CD4-positive, alpha-beta memory T cell (primary cell): ENCODE results near the gene CFAP77. TPM values are rescaled to one million over a fixed set of nuclear protein-coding genes. Genes with fewer than 3 reads are reported as not detected.
A peak's percentile ranks its signal among the peaks of the same experiment; 100 is the strongest.
"Not testable (repeated sequence)": the region's sequence is repeated elsewhere in the genome, so short reads cannot be mapped to it uniquely, and the experiment has no call there.

Source experiments
- CTCF ChIA-PET: fragments of 350-600 bp; sonication (Branson Sonifier 250); formaldehyde crosslinking; loops from one replicate; lab custom pipeline; 2021; ENCODE audit warnings: inconsistent platforms; ENCODE audit not compliant: partially characterized antibody; lab: Charles Lee
- POLR2A ChIA-PET: fragments of 350-600 bp; sonication (Branson Sonifier 250); formaldehyde crosslinking; loops from one replicate; lab custom pipeline; 2021; ENCODE audit not compliant: partially characterized antibody; lab: Charles Lee
- DNase-seq, 5 donors: peaks; one replicate each; pipeline versions ENCODE4 v3.0.0 to v3.0.0-alpha.2; 2020 to 2022; ENCODE audit warnings: mixed read lengths in 1 of 5
- H3K27ac ChIP-seq: one replicate; pipeline ENCODE4 v1.7.0; 2013; ENCODE audit warnings: low read depth, low read length
- H3K27me3 ChIP-seq: 2 replicates; pipeline ENCODE4 v1.7.0; 2013; ENCODE audit warnings: mild to moderate bottlenecking, low read length, moderate library complexity; ENCODE audit not compliant: insufficient read depth
- H3K36me3 ChIP-seq: 2 replicates; pipeline ENCODE4 v1.7.0; 2013; ENCODE audit warnings: mild to moderate bottlenecking, low read length, moderate library complexity; ENCODE audit not compliant: insufficient read depth
- H3K4me1 ChIP-seq: 2 replicates; pipeline ENCODE4 v1.7.0; 2013; ENCODE audit warnings: mild to moderate bottlenecking, low read length, moderate library complexity; ENCODE audit not compliant: insufficient read depth
- H3K4me3 ChIP-seq, 2 donors: one replicate each; pipeline ENCODE4 v1.7.0; 2013; ENCODE audit warnings: low read length in 2 of 2, mild to moderate bottlenecking in 1 of 2
- H3K9me3 ChIP-seq, 2 donors: one replicate each; pipeline ENCODE4 v1.7.0; 2013; ENCODE audit warnings: low read length in 2 of 2, control low read depth in 1 of 2; ENCODE audit not compliant: control insufficient read depth in 1 of 2
- H3K27ac Mint-ChIP-seq, 7 donors: one replicate each; pipeline ENCODE4 v1.8.0; 2020 to 2021; ENCODE audit warnings: mixed read lengths in 7 of 7, mild to moderate bottlenecking in 6 of 7, inconsistent platforms in 3 of 7, moderate library complexity in 3 of 7
- H3K27me3 Mint-ChIP-seq, 2 donors: one replicate each; pipeline ENCODE4 v1.8.0; 2020 to 2021; ENCODE audit warnings: mixed read lengths in 2 of 2
- H3K36me3 Mint-ChIP-seq, 2 donors: one replicate each; pipeline ENCODE4 v1.8.0; 2020 to 2021; ENCODE audit warnings: mixed read lengths in 2 of 2, inconsistent platforms in 1 of 2, mild to moderate bottlenecking in 1 of 2
- H3K4me1 Mint-ChIP-seq, 4 donors: one replicate each; pipeline ENCODE4 v1.8.0; 2020 to 2021; ENCODE audit warnings: mixed read lengths in 4 of 4, mild to moderate bottlenecking in 1 of 4
- H3K4me3 Mint-ChIP-seq, 8 donors: one replicate each; pipeline ENCODE4 v1.8.0; 2020 to 2021; ENCODE audit warnings: mixed read lengths in 8 of 8, mild to moderate bottlenecking in 7 of 8, moderate library complexity in 6 of 8, inconsistent platforms in 3 of 8
- H3K9me3 Mint-ChIP-seq, 8 donors: one replicate each; pipeline ENCODE4 v1.8.0; 2020 to 2021; ENCODE audit warnings: mixed read lengths in 8 of 8, mild to moderate bottlenecking in 5 of 8, inconsistent platforms in 3 of 8, moderate library complexity in 1 of 8
- intact Hi-C: fragments of 100-400 bp; cut with micrococcal nuclease; formaldehyde crosslinking; loops from one replicate; pipeline ENCODE4 v1.15.1; 2023
- polyA plus RNA-seq, 2 donors: library from polyadenylated mRNA; unstranded; fragments of 300-500 nt; fragmentation: Illumina TruSeq; gene quantifications; one replicate each; pipeline ENCODE4 v1.2.3, GENCODE V29; 2021
- total RNA-seq, 2 experiments: library from RNA; stranded (reverse); gene quantifications; one replicate each; pipeline ENCODE4 v1.2.3, GENCODE V29; 2021

The CFAP77 gene
- total and polyA plus RNA-seq, 4 experiments from 2014 or later, result not detected

DNA sequence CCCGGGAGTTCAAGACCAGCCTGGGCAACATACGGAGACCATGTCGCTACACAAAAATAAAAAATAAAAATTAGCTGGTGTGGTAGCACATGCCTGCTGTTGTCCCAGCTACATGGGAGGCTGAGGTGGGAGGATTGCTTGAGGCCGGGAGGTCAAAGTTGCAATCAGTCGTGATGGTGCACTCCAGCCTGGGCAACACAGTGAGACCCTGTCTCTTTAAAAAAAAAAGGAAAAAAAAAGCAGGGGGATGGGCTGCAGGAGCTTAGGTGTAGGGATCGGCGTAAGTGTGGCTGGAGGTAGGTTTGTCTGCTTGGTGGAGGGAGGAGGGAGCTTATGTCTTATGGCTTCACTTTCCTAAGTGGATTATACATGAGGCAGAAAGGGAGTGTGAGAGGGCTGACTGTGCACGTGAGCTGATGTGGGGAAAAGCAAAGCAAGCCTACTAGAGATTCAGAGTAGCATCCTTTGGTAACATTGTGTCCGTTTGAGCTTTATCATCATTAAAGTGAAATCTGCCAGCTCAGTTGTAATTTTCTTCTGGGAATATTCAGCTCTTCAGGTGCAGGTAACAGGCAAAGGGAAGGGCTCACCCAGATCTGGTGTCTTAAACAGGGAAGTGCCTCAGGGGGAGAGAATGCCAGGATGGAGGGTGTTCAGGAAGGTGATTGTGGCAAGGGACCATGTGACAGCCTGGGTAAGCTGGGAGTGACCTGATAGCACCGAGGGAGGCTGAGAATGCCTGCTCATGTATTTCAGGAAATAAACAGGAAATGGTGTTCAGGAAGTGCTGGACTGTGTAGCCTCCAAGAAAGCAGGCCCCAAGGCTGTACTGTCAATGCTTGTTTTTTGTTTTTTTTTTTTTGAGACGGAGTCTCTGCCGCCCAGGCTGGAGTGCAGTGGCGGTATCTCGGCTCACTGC is 37.6 kb upstream of the CFAP77 start:
- no peaks in the 10 kb centered on the region for H3K9me3 Mint-ChIP-seq
- Histone ChIP-seq H3K36me3 (peaks cover 25% of the 10 kb centered on the region), H3K4me3 (no peak overlapping the region), H3K27me3 (no peaks in the 10 kb centered on the region), H3K27ac (no peak overlapping the region), H3K9me3 (no peaks in the 10 kb centered on the region), H3K4me1 (peaks cover 12% of the 10 kb centered on the region)
- ChIA-PET CTCF (interaction anchor here (0.7 kb wide), 1 partner anchor 133 kb away, joined by 3 read pairs; no protein-coding TSS in a partner anchor), POLR2A (interaction anchor here (0.6 to 1.9 kb wide), 4 partner anchors 17 to 25 kb away, joined by 3 to 7 read pairs (median 4); partner anchors contain the start of gene SETX)
- peaks cover 17% of the 10 kb centered on the region in 2 donors for H3K36me3 Mint-ChIP-seq
- peaks cover 11 to 15% (median 12%) of the 10 kb centered on the region in 4 donors for H3K4me1 Mint-ChIP-seq
- no peak for DNase-seq
- no peaks in the 10 kb centered on the region for H3K27me3 Mint-ChIP-seq
- H3K27ac Mint-ChIP-seq, result peak overlapping the region; percentile 1 to 91 (median 69)
- H3K4me3 Mint-ChIP-seq, result peak overlapping the region in 5 of 8 donors; percentile 47 to 73 (median 57)
- intact Hi-C loops, result no loop called here

DNA sequence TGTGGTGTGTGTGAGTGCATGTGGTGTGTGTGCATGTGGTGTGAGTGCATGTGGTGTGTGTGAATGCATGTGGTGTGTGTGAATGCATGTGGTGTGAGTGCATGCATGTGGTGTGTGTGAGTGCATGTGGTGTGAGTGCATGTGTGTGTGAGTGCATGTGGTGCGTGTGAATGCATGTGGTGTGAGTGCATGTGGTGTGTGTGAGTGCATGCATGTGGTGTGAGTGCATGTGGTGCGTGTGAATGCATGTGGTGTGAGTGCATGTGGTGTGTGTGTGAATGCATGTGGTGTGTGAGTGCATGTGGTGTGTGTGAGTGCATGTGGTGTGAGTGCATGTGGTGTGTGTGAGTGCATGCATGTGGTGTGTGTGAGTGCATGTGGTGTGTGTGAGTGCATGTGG is 32.2 kb upstream of the CFAP77 start:
- not testable (repeated sequence) for H3K4me1 ChIP-seq

GRCh38 chr9:132378416-132378815 is 31.6 kb upstream of the CFAP77 start:
- H3K4me1 ChIP-seq, POLR2A ChIA-PET, DNase-seq, CTCF ChIA-PET, H3K27ac Mint-ChIP-seq, H3K27me3 Mint-ChIP-seq, intact Hi-C loops, H3K4me3 Mint-ChIP-seq, H3K27ac ChIP-seq, H3K9me3 Mint-ChIP-seq, H3K27me3 ChIP-seq, H3K4me3 ChIP-seq, H3K9me3 ChIP-seq: not testable (repeated sequence)
- peaks cover 51% of the 10 kb centered on the region for H3K36me3 ChIP-seq
- Mint-ChIP-seq H3K36me3 (peaks cover 19 to 31% of the 10 kb centered on the region in 2 donors), H3K4me1 (peaks cover 3 to 11% (median 10%) of the 10 kb centered on the region in 4 donors)

More for the DNA sequence above, 32.2 kb upstream of the CFAP77 start:
- H3K4me3 Mint-ChIP-seq, H3K27me3 Mint-ChIP-seq, CTCF ChIA-PET, H3K27me3 ChIP-seq, H3K4me3 ChIP-seq, POLR2A ChIA-PET, intact Hi-C loops, H3K27ac Mint-ChIP-seq, H3K9me3 ChIP-seq, H3K9me3 Mint-ChIP-seq, H3K27ac ChIP-seq, DNase-seq: not testable (repeated sequence)
- peaks cover 5 to 13% (median 9%) of the 10 kb centered on the region in 4 donors for H3K4me1 Mint-ChIP-seq
- peaks cover 51% of the 10 kb centered on the region for H3K36me3 ChIP-seq
- H3K36me3 Mint-ChIP-seq, result peaks cover 19 to 26% of the 10 kb centered on the region in 2 donors

DNA sequence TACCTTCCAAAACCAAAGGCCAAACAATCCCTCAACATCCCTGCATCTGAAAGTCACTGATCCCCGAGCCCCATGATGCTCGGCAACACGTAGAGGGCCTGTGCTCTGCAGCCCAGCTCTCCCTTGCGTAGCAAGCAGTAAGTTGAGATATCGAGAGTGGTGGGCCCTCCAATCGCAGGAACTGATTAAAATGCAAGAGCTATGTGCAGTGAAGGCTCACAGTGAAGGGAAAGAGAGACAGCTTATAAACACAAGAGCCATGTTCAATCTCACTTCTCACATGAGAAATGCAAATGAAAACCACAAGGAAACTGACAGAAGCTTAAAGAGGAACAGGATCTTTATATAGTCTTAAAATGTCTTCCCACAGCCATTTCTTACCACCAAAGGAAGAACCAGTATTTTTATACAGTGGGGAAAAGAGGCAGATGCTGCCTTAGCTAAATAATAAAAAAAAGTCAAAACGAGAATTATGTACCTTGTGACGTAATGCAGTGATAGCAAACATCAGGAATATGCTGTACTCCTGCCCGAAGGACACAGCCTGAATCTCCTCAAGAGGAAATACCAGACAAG is 28.0 kb upstream of the CFAP77 start:
- no peak for DNase-seq
- Mint-ChIP-seq H3K9me3 (no peaks in the 10 kb centered on the region), H3K36me3 (peaks cover 24 to 51% of the 10 kb centered on the region in 2 donors), H3K4me3 (peak overlapping the region in 1 of 8 donors; percentile 20), H3K27me3 (no peaks in the 10 kb centered on the region), H3K4me1 (peaks cover 11 to 15% (median 12%) of the 10 kb centered on the region in 4 donors), H3K27ac (peak overlapping the region in 5 of 7 donors; percentile 29 to 80 (median 57))
- no peak overlapping the region for H3K27ac ChIP-seq
- peaks cover 51% of the 10 kb centered on the region for H3K36me3 ChIP-seq
- CTCF ChIA-PET, result no interaction called here
- H3K27me3 ChIP-seq, result no peaks in the 10 kb centered on the region
- H3K4me1 ChIP-seq, result no peaks in the 10 kb centered on the region
- H3K4me3 ChIP-seq, result no peak overlapping the region
- intact Hi-C loops, result no loop called here
- H3K9me3 ChIP-seq, result no peaks in the 10 kb centered on the region
- POLR2A ChIA-PET, result no interaction called here

DNA sequence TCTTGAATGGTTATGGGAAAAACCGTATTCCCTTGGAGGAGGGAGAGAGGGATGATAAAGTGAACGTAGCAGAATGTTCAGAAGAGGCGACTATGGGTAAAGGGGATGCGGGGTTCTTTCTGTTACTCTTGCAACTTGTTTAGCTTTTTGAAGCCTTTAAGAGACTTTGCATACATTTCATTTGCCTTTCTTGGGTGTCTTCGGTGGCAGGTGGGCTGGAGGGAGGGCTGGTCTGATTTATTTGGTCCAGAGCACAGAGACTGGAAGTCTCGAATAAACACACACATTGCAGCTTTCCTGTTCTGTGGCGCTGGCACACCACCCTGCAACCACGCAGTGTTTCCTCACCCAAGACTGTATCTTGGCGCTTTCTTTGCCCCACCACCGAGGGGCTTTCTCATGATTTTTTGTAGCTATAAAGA is 26.5 kb upstream of the CFAP77 start:
- ChIA-PET POLR2A (interaction anchor here (0.6 to 1.2 kb wide), 2 partner anchors 9 to 28 kb away, joined by 3 to 4 read pairs; partner anchors contain the start of gene SETX), CTCF (no interaction called here)
- H3K27ac Mint-ChIP-seq, result peak overlapping the region in 5 of 7 donors; percentile 3 to 84 (median 61)
- Histone ChIP-seq H3K36me3 (peaks cover 50% of the 10 kb centered on the region), H3K27me3 (no peaks in the 10 kb centered on the region), H3K9me3 (no peaks in the 10 kb centered on the region), H3K4me1 (no peaks in the 10 kb centered on the region), H3K27ac (no peak overlapping the region), H3K4me3 (no peak overlapping the region)
- peaks cover 11 to 15% (median 12%) of the 10 kb centered on the region in 4 donors for H3K4me1 Mint-ChIP-seq
- H3K9me3 Mint-ChIP-seq, result no peaks in the 10 kb centered on the region
- no peak overlapping the region for H3K4me3 Mint-ChIP-seq
- H3K36me3 Mint-ChIP-seq, result peaks cover 33 to 62% of the 10 kb centered on the region in 2 donors
- intact Hi-C loops, result no loop called here
- H3K27me3 Mint-ChIP-seq, result no peaks in the 10 kb centered on the region
- DNase-seq, result no peak

DNA sequence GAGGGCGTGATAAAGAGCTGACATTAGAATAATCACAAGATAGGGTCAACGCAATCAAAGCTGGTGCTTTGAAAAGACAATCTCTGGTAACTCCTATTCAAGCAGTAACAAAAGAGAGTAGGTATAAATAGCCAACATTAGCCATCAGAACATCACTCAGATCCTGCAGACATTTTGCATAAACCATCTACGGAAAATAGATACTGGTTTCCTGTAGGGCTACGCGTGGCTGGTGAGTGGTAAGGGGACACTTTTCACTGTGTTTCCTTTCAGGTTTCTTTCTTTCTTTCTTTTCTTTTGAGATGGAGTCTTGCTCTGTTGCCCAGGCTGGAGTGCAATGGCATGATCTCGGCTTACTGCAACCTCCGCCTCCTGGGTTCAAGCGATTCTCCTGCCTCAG is 25.6 kb upstream of the CFAP77 start:
- H3K27me3 ChIP-seq, result no peaks in the 10 kb centered on the region
- H3K27ac Mint-ChIP-seq, result peak overlapping the region in 4 of 7 donors; percentile 1 to 80 (median 17)
- H3K27me3 Mint-ChIP-seq, result no peaks in the 10 kb centered on the region
- DNase-seq, result no peak
- no peak overlapping the region for H3K4me3 ChIP-seq
- no peak overlapping the region for H3K27ac ChIP-seq
- peaks cover 40 to 70% of the 10 kb centered on the region in 2 donors for H3K36me3 Mint-ChIP-seq
- no peaks in the 10 kb centered on the region for H3K4me1 ChIP-seq
- H3K9me3 Mint-ChIP-seq, result no peaks in the 10 kb centered on the region
- H3K36me3 ChIP-seq, result peaks cover 52% of the 10 kb centered on the region
- intact Hi-C loops, result no loop called here
- ChIA-PET CTCF (interaction anchor here (0.6 kb wide), 1 partner anchor 31 kb away, joined by 3 read pairs; no protein-coding TSS in a partner anchor), POLR2A (interaction anchor here (0.6 to 1.2 kb wide), 2 partner anchors 10 to 29 kb away, joined by 3 to 4 read pairs; partner anchors contain the start of gene SETX)
- peaks cover 11 to 15% (median 12%) of the 10 kb centered on the region in 4 donors for H3K4me1 Mint-ChIP-seq
- no peak overlapping the region for H3K4me3 Mint-ChIP-seq
- no peaks in the 10 kb centered on the region for H3K9me3 ChIP-seq

- Histone ChIP-seq H3K27me3 (no peaks in the 10 kb centered on the region), H3K4me1 (no peaks in the 10 kb centered on the region), H3K4me3 (no peak overlapping the region), H3K36me3 (peaks cover 69% of the 10 kb centered on the region), H3K9me3 (no peaks in the 10 kb centered on the region), H3K27ac (no peak overlapping the region)
- no peak for DNase-seq
- intact Hi-C loops, result no loop called here
- POLR2A ChIA-PET, result no interaction called here
- CTCF ChIA-PET, result no interaction called here
- H3K4me1 Mint-ChIP-seq, result peaks cover 7 to 11% (median 10%) of the 10 kb centered on the region in 4 donors
- H3K36me3 Mint-ChIP-seq, result peaks cover 57 to 86% of the 10 kb centered on the region in 2 donors
- no peak overlapping the region for H3K4me3 Mint-ChIP-seq
- H3K27me3 Mint-ChIP-seq, result no peaks in the 10 kb centered on the region
- H3K27ac Mint-ChIP-seq, result no peak overlapping the region
- H3K9me3 Mint-ChIP-seq, result no peaks in the 10 kb centered on the region
Measured at GRCh38 chr9:132387133-132387532, 22.9 kb upstream of the CFAP77 start.
